Measurements from ENCODE around the gene SST. TPM values are rescaled to one million over a fixed set of nuclear protein-coding genes. Genes with fewer than 3 reads are reported as not detected.
"Not testable (repeated sequence)": the region's sequence is repeated elsewhere in the genome, so short reads cannot be mapped to it uniquely, and the experiment has no call there.

Gene SST
- polyA plus RNA-seq, 3 donors: not detected

- Histone ChIP-seq H3K4me3 (replicated peaks in 1 of 3; ENCODE audit: low read depth in 2 of 3, low read length in 3 of 3) (no peak overlapping the region), H3K4me2 (replicated peaks; ENCODE audit: extremely low read depth, low read length, poor library complexity, severe bottlenecking) (no peak overlapping the region), H4K20me1 (ENCODE audit: insufficient read depth, low read length) (no peaks in the 10 kb centered on the region), H3K27ac (ENCODE audit: low read depth in 1 of 2, low read length in 2 of 2) (no peak overlapping the region), H3K4me1 (ENCODE audit: control insufficient read depth in 1 of 2, insufficient read depth in 2 of 2, low read length in 2 of 2) (no peaks in the 10 kb centered on the region), H3K9ac (ENCODE audit: insufficient read depth, low read length, poor library complexity, severe bottlenecking) (no peak overlapping the region), H3K9me3 (replicated peaks in 1 of 2; ENCODE audit: control insufficient read depth in 1 of 2, insufficient read depth in 1 of 2, low read length in 2 of 2) (peaks cover 11 to 18% of the 10 kb centered on the region in 2 donors), H3K27me3 (ENCODE audit: control insufficient read depth in 2 of 2, insufficient read depth in 2 of 2, low read length in 2 of 2) (peaks cover 2 to 6% of the 10 kb centered on the region in 2 donors), H3K36me3 (replicated peaks in 1 of 2; ENCODE audit: control insufficient read depth in 1 of 2, insufficient read depth in 2 of 2, low read length in 2 of 2) (no peaks in the 10 kb centered on the region), H2AFZ (ENCODE audit: insufficient read depth, low read depth, low read length, poor library complexity, severe bottlenecking) (no peak overlapping the region), H3K79me2 (ENCODE audit: insufficient read depth, low read length) (no peaks in the 10 kb centered on the region)
- no peaks in the 10 kb centered on the region for H3K36me3 Mint-ChIP-seq
- H3K9me3 Mint-ChIP-seq: peaks cover 6 to 20% (median 13%) of the 10 kb centered on the region in 7 donors
- no peak for DNase-seq
- H3K4me3 Mint-ChIP-seq: no peak overlapping the region
- no peak for TF ChIP-seq CTCF (IDR thresholded peaks at IDR 0.05)
- H3K27me3 Mint-ChIP-seq (ENCODE audit: low read depth in 3 of 3): peaks cover 1 to 12% (median 1%) of the 10 kb centered on the region in 3 donors
- H3K27ac Mint-ChIP-seq: no peak overlapping the region
- intact Hi-C loops (cut with micrococcal nuclease): no loop called here
- WGBS (ENCODE audit: insufficient coverage): no CpG with 5 or more reads among the region's 2 CpGs
- H3K4me1 Mint-ChIP-seq: no peaks in the 10 kb centered on the region
These were observed 14.7 kb upstream of the SST start for GRCh38 chr3:187684880-187685279.

- peaks cover 6 to 20% (median 13%) of the 10 kb centered on the region in 7 donors for H3K9me3 Mint-ChIP-seq
- H3K27me3 ChIP-seq (ENCODE audit: control insufficient read depth in 2 of 2, insufficient read depth in 2 of 2, low read length in 2 of 2): peaks cover 2% of the 10 kb centered on the region in 2 donors
- H3K27ac ChIP-seq (ENCODE audit: low read depth in 1 of 2, low read length in 2 of 2): no peak overlapping the region
- no peak overlapping the region for H2AFZ ChIP-seq (ENCODE audit: insufficient read depth, low read depth, low read length, poor library complexity, severe bottlenecking)
- H3K4me3 Mint-ChIP-seq: no peak overlapping the region
- peaks cover 2% of the 10 kb centered on the region for H3K4me1 Mint-ChIP-seq
- H3K9me3 ChIP-seq (replicated peaks in 1 of 2; ENCODE audit: control insufficient read depth in 1 of 2, insufficient read depth in 1 of 2, low read length in 2 of 2): peaks cover 11 to 18% of the 10 kb centered on the region in 2 donors
- intact Hi-C loops (cut with micrococcal nuclease): no loop called here
- no peak overlapping the region for H3K9ac ChIP-seq (ENCODE audit: insufficient read depth, low read length, poor library complexity, severe bottlenecking)
- DNase-seq: no peak
- H4K20me1 ChIP-seq (ENCODE audit: insufficient read depth, low read length): no peaks in the 10 kb centered on the region
- WGBS (ENCODE audit: insufficient coverage): no CpG with 5 or more reads among the region's 1 CpG
- H3K27me3 Mint-ChIP-seq (ENCODE audit: low read depth in 3 of 3): peaks cover 0 to 12% (median 0%) of the 10 kb centered on the region in 3 donors
- H3K4me1 ChIP-seq (ENCODE audit: control insufficient read depth in 1 of 2, insufficient read depth in 2 of 2, low read length in 2 of 2): no peaks in the 10 kb centered on the region
- TF ChIP-seq CTCF (IDR thresholded peaks at IDR 0.05): no peak
- no peak overlapping the region for H3K4me2 ChIP-seq (replicated peaks; ENCODE audit: extremely low read depth, low read length, poor library complexity, severe bottlenecking)
- H3K27ac Mint-ChIP-seq: no peak overlapping the region
- no peaks in the 10 kb centered on the region for H3K79me2 ChIP-seq (ENCODE audit: insufficient read depth, low read length)
- no peak overlapping the region for H3K4me3 ChIP-seq (replicated peaks in 1 of 3; ENCODE audit: low read depth in 2 of 3, low read length in 3 of 3)
- no peaks in the 10 kb centered on the region for H3K36me3 Mint-ChIP-seq
- H3K36me3 ChIP-seq (replicated peaks in 1 of 2; ENCODE audit: control insufficient read depth in 1 of 2, insufficient read depth in 2 of 2, low read length in 2 of 2): no peaks in the 10 kb centered on the region
These were observed 14.2 kb upstream of the SST start for GRCh38 chr3:187684444-187684843.

GRCh38 chr3:187681756-187682155 is 11.6 kb upstream of the SST start:
- H3K4me2 ChIP-seq (replicated peaks; ENCODE audit: extremely low read depth, low read length, poor library complexity, severe bottlenecking); H3K4me3 Mint-ChIP-seq; H3K4me1 Mint-ChIP-seq; H3K4me1 ChIP-seq (ENCODE audit: control insufficient read depth in 1 of 2, insufficient read depth in 2 of 2, low read length in 2 of 2); H3K27ac ChIP-seq (ENCODE audit: low read depth in 1 of 2, low read length in 2 of 2); DNase-seq; H3K27me3 ChIP-seq (ENCODE audit: control insufficient read depth in 2 of 2, insufficient read depth in 2 of 2, low read length in 2 of 2); H3K27ac Mint-ChIP-seq; H3K27me3 Mint-ChIP-seq (ENCODE audit: low read depth in 3 of 3); H3K79me2 ChIP-seq (ENCODE audit: insufficient read depth, low read length); H3K36me3 Mint-ChIP-seq; H2AFZ ChIP-seq (ENCODE audit: insufficient read depth, low read depth, low read length, poor library complexity, severe bottlenecking); H3K4me3 ChIP-seq (replicated peaks in 1 of 3; ENCODE audit: low read depth in 2 of 3, low read length in 3 of 3); H3K36me3 ChIP-seq (replicated peaks in 1 of 2; ENCODE audit: control insufficient read depth in 1 of 2, insufficient read depth in 2 of 2, low read length in 2 of 2); H4K20me1 ChIP-seq (ENCODE audit: insufficient read depth, low read length); H3K9ac ChIP-seq (ENCODE audit: insufficient read depth, low read length, poor library complexity, severe bottlenecking): not testable (repeated sequence)
- intact Hi-C loops (cut with micrococcal nuclease): loop anchor here in 1 of 2 donors (2.0 kb wide), 1 partner anchor 363 kb away; no protein-coding TSS in a partner anchor
- peaks cover 6 to 16% (median 10%) of the 10 kb centered on the region in 7 donors for H3K9me3 Mint-ChIP-seq
- WGBS (ENCODE audit: insufficient coverage): 89% methylated on average over 7 of the region's 11 CpGs
- H3K9me3 ChIP-seq (replicated peaks in 1 of 2; ENCODE audit: control insufficient read depth in 1 of 2, insufficient read depth in 1 of 2, low read length in 2 of 2): peaks cover 7 to 18% of the 10 kb centered on the region in 2 donors
